ENCODE measurements around the gene PSMD1.
A peak's percentile ranks its signal among the peaks of the same experiment; 100 is the strongest.

PSMD1 gene

DNA sequence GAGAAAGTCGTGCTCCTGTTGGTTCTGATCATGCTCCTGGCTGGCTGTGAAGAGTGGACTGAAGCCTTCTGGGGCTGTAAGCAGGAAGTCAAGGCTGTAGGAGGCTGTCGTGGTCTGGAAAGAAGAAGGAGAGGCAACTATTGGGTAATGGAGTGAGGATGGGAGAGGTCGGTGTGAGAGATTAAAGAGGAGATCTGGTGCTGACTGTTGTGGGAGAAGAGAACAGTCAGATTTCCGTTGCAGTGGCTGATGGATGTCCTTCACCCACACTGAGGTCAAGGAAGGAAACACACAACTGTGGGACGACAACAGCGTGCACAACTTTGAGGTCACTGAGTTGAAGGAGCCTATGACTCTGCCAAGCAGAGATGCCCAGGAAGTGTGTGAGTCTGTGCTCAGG is 2.8 kb upstream of the PSMD1 start:
- peaks cover 12% of the 10 kb centered on the region for H3K79me2 ChIP-seq (ENCODE audit: control insufficient read depth, insufficient read depth, low read length, poor library complexity)
- H2BK5ac ChIP-seq (ENCODE audit: low read depth, low read length, poor library complexity), result no peak overlapping the region
- no peak overlapping the region for H3K9ac ChIP-seq (ENCODE audit: low read length)
- no peak overlapping the region for H2BK120ac ChIP-seq (ENCODE audit: insufficient read depth, low read length, poor library complexity)
- H4K8ac ChIP-seq (ENCODE audit: low read depth, low read length), result no peak overlapping the region
- no peak for DNase-seq
- H4K91ac ChIP-seq (ENCODE audit: low read depth, low read length), result no peak overlapping the region
- no peaks in the 10 kb centered on the region for H3K27me3 ChIP-seq (ENCODE audit: insufficient read depth, low read length)
- H3K27ac ChIP-seq (ENCODE audit: low read depth, low read length), result no peak overlapping the region
- H3K4me2 ChIP-seq (ENCODE audit: low read length), result no peak overlapping the region
- H2BK12ac ChIP-seq (ENCODE audit: low read length), result no peak overlapping the region
- no peak overlapping the region for H3K4me3 ChIP-seq (ENCODE audit: low read depth, low read length)
- H3K23ac ChIP-seq (ENCODE audit: low read length), result no peak overlapping the region
- no peak overlapping the region for H2AFZ ChIP-seq (ENCODE audit: insufficient read depth, low read length, poor library complexity)
- no peak overlapping the region for H4K12ac ChIP-seq (ENCODE audit: low read depth, low read length)
- no peak overlapping the region for H3K18ac ChIP-seq (ENCODE audit: low read length)
- peaks cover 16 to 17% of the 10 kb centered on the region in 2 experiments for H3K4me1 ChIP-seq (ENCODE audit: control insufficient read depth in 1 of 2, insufficient read depth in 2 of 2, low read length in 2 of 2)
- no peaks in the 10 kb centered on the region for H3K36me3 ChIP-seq (ENCODE audit: control insufficient read depth in 1 of 2, insufficient read depth in 2 of 2, low read length in 2 of 2)
- no peak overlapping the region for H3K4ac ChIP-seq (ENCODE audit: low read depth, low read length)
- H3K14ac ChIP-seq (ENCODE audit: low read length), result no peak overlapping the region
- 100% methylated on average over 1 of the region's 6 CpGs for WGBS (ENCODE audit: extremely low coverage, insufficient coverage, insufficient read length)
- no peak overlapping the region for H2AK5ac ChIP-seq (ENCODE audit: low read length)
- H3K79me1 ChIP-seq (ENCODE audit: low read length), result peaks cover 17% of the 10 kb centered on the region
- H3K9me3 ChIP-seq (ENCODE audit: insufficient read depth, low read depth, low read length), result no peaks in the 10 kb centered on the region

DNA sequence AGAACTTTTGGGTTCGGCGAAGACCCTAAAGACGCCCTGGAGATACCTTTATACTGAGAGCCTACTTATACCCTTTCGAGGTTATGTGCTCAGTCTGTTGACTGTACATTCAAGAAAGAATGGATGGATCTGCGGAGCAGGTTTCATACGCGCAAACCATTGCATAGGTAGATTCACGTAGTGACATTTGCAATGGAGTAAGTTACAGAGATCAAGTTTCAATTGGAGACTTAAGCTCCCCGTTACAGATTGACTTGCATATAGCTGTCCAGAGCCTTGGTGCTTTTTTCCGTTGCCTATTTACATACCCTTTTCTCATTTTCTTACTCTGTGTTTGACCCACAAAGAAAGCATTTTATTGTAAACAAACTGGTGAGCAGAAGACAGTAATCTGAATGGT is 923 bp downstream of the PSMD1 start:
- Histone ChIP-seq H3K27me3 (ENCODE audit: insufficient read depth, low read length) (no peaks in the 10 kb centered on the region), H3K79me2 (ENCODE audit: control insufficient read depth, insufficient read depth, low read length, poor library complexity) (peaks cover 12% of the 10 kb centered on the region), H4K12ac (ENCODE audit: low read depth, low read length) (no peak overlapping the region), H3K9ac (ENCODE audit: low read length) (peak overlapping the region; percentile 100), H2AFZ (ENCODE audit: insufficient read depth, low read length, poor library complexity) (no peak overlapping the region), H2BK12ac (ENCODE audit: low read length) (no peak overlapping the region), H4K8ac (ENCODE audit: low read depth, low read length) (peak overlapping the region; percentile 3), H3K4me2 (ENCODE audit: low read length) (peak overlapping the region; percentile 96), H3K4me1 (ENCODE audit: control insufficient read depth in 1 of 2, insufficient read depth in 2 of 2, low read length in 2 of 2) (peaks cover 0 to 1% of the 10 kb centered on the region in 2 experiments), H3K9me3 (ENCODE audit: insufficient read depth, low read depth, low read length) (no peaks in the 10 kb centered on the region), H3K14ac (ENCODE audit: low read length) (no peak overlapping the region), H2AK5ac (ENCODE audit: low read length) (no peak overlapping the region), H3K36me3 (ENCODE audit: control insufficient read depth in 1 of 2, insufficient read depth in 2 of 2, low read length in 2 of 2) (peaks cover 3 to 4% of the 10 kb centered on the region in 2 experiments), H3K79me1 (ENCODE audit: low read length) (peaks cover 10% of the 10 kb centered on the region), H3K23ac (ENCODE audit: low read length) (no peak overlapping the region), H3K18ac (ENCODE audit: low read length) (no peak overlapping the region), H4K91ac (ENCODE audit: low read depth, low read length) (peak overlapping the region; percentile 96), H2BK5ac (ENCODE audit: low read depth, low read length, poor library complexity) (no peak overlapping the region), H3K4me3 (ENCODE audit: low read depth, low read length) (peak overlapping the region; percentile 99), H3K27ac (ENCODE audit: low read depth, low read length) (no peak overlapping the region), H2BK120ac (ENCODE audit: insufficient read depth, low read length, poor library complexity) (no peak overlapping the region), H3K4ac (ENCODE audit: low read depth, low read length) (peak overlapping the region; percentile 89)
- DNase-seq, result peak in 1 of 2 donors; percentile 27
- WGBS (ENCODE audit: extremely low coverage, insufficient coverage, insufficient read length), result no CpG with 5 or more reads among the region's 10 CpGs

DNA sequence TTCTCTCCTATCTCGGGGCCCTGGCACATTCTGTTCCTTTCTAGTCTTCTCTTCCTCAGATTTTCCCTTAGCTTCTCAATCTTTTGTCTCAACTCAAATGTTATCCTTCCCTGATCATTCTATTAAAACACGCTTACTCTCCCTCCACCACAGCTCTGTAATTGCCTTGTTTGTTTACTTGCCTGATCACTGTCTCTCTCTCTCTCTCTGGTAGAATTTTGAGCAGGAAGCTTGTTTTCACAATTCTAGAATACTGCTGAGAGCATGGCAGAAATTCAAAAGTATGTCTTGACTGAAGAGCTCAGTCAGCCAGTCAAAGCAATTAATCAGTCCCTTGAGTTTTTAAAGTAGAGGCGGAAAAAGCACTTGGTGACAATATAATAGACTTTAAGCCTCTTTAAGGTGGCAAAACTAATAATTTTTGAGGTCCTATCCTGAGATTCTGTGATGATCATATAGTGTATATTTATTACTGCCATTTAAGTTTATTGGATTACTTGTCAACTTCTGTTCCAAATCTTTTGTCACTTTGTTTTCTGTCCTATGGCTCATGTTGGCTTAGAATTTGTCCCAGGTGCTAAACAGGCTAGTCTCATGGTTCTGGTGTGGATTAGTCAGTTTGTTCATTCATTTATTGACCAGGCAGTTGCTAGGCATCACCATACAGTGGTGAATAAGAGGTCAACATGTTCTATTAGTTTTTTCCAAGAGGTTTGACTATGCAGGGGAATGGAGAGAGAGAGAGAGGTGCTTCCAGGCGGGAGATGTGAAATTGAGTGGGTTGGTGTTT is 2.3 kb downstream of the PSMD1 start:
- WGBS (ENCODE audit: extremely low coverage, insufficient coverage, insufficient read length), result 100% methylated on average over 1 of the region's 4 CpGs
- Histone ChIP-seq H2BK5ac (ENCODE audit: low read depth, low read length, poor library complexity) (no peak overlapping the region), H3K27me3 (ENCODE audit: insufficient read depth, low read length) (no peaks in the 10 kb centered on the region), H2AFZ (ENCODE audit: insufficient read depth, low read length, poor library complexity) (no peak overlapping the region), H3K79me1 (ENCODE audit: low read length) (peaks cover 8% of the 10 kb centered on the region), H3K79me2 (ENCODE audit: control insufficient read depth, insufficient read depth, low read length, poor library complexity) (peaks cover 12% of the 10 kb centered on the region), H3K4me3 (ENCODE audit: low read depth, low read length) (no peak overlapping the region), H3K14ac (ENCODE audit: low read length) (no peak overlapping the region), H2BK12ac (ENCODE audit: low read length) (no peak overlapping the region), H3K9me3 (ENCODE audit: insufficient read depth, low read depth, low read length) (no peaks in the 10 kb centered on the region), H4K12ac (ENCODE audit: low read depth, low read length) (no peak overlapping the region), H3K27ac (ENCODE audit: low read depth, low read length) (no peak overlapping the region), H2AK5ac (ENCODE audit: low read length) (no peak overlapping the region), H4K8ac (ENCODE audit: low read depth, low read length) (no peak overlapping the region), H2BK120ac (ENCODE audit: insufficient read depth, low read length, poor library complexity) (no peak overlapping the region), H3K18ac (ENCODE audit: low read length) (no peak overlapping the region), H3K4ac (ENCODE audit: low read depth, low read length) (peak overlapping the region; percentile 89), H3K9ac (ENCODE audit: low read length) (no peak overlapping the region), H3K4me2 (ENCODE audit: low read length) (no peak overlapping the region), H3K36me3 (ENCODE audit: control insufficient read depth in 1 of 2, insufficient read depth in 2 of 2, low read length in 2 of 2) (peaks cover 3 to 8% of the 10 kb centered on the region in 2 experiments), H3K23ac (ENCODE audit: low read length) (no peak overlapping the region), H3K4me1 (ENCODE audit: control insufficient read depth in 1 of 2, insufficient read depth in 2 of 2, low read length in 2 of 2) (no peaks in the 10 kb centered on the region), H4K91ac (ENCODE audit: low read depth, low read length) (no peak overlapping the region)
- DNase-seq, result no peak

DNA sequence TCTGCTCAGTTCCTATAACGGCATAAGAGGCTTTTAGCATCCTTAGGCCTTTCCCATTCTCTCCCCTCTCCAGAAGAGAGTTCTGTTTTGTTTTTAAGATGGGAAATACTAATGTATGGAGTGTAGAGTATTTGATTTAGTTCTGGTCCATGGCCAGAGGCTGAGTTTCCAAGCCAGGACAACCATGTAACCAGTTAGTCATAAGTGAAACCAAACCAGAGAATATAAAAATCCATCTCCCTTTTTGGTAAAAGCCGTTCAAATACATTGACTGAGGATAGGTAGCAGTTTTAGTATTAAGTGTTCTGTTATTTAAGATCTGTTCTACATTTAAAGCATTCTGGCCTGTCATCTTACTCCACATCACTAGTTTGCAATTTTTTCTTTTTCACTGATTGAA is 3.1 kb downstream of the PSMD1 start:
- Histone ChIP-seq H3K27ac (ENCODE audit: low read depth, low read length) (no peak overlapping the region), H4K12ac (ENCODE audit: low read depth, low read length) (no peak overlapping the region), H2AFZ (ENCODE audit: insufficient read depth, low read length, poor library complexity) (no peak overlapping the region), H4K91ac (ENCODE audit: low read depth, low read length) (no peak overlapping the region), H3K4ac (ENCODE audit: low read depth, low read length) (peak overlapping the region; percentile 84), H2BK12ac (ENCODE audit: low read length) (no peak overlapping the region), H2BK5ac (ENCODE audit: low read depth, low read length, poor library complexity) (no peak overlapping the region), H3K79me2 (ENCODE audit: control insufficient read depth, insufficient read depth, low read length, poor library complexity) (peaks cover 12% of the 10 kb centered on the region), H3K23ac (ENCODE audit: low read length) (no peak overlapping the region), H3K9ac (ENCODE audit: low read length) (no peak overlapping the region), H3K4me3 (ENCODE audit: low read depth, low read length) (no peak overlapping the region), H3K79me1 (ENCODE audit: low read length) (peaks cover 8% of the 10 kb centered on the region), H4K8ac (ENCODE audit: low read depth, low read length) (no peak overlapping the region), H3K27me3 (ENCODE audit: insufficient read depth, low read length) (no peaks in the 10 kb centered on the region), H2AK5ac (ENCODE audit: low read length) (no peak overlapping the region), H2BK120ac (ENCODE audit: insufficient read depth, low read length, poor library complexity) (no peak overlapping the region), H3K4me2 (ENCODE audit: low read length) (no peak overlapping the region), H3K4me1 (ENCODE audit: control insufficient read depth in 1 of 2, insufficient read depth in 2 of 2, low read length in 2 of 2) (no peaks in the 10 kb centered on the region), H3K18ac (ENCODE audit: low read length) (no peak overlapping the region), H3K14ac (ENCODE audit: low read length) (no peak overlapping the region), H3K36me3 (ENCODE audit: control insufficient read depth in 1 of 2, insufficient read depth in 2 of 2, low read length in 2 of 2) (peaks cover 6 to 12% of the 10 kb centered on the region in 2 experiments), H3K9me3 (ENCODE audit: insufficient read depth, low read depth, low read length) (no peaks in the 10 kb centered on the region)
- no peak for DNase-seq
- no CpG with 5 or more reads among the region's 2 CpGs for WGBS (ENCODE audit: extremely low coverage, insufficient coverage, insufficient read length)

All from trophoblast cell (in vitro differentiated cells and primary cell).